Heart left ventricle (tissue), 13 donors: ENCODE data around the gene DAGLA.

Experiments
- POLR2A ChIP-seq, 2 donors: fragments of 450-650 bp; IDR thresholded peaks; one replicate each; pipeline ENCODE4 v1.6.1; 2017; ENCODE audit warnings: antibody characterized with exemption in 2 of 2, mild to moderate bottlenecking in 2 of 2, moderate library complexity in 2 of 2
- TF ChIP-seq, protein P1 (sequence below), 12 donors: fragments of 200-600 bp; sonication (generic) in 4 of 12; IDR thresholded peaks; one replicate each; pipeline versions ENCODE4 v1.5.0 to v1.8.0; 2018 to 2022; ENCODE audit warnings: antibody characterized with exemption in 12 of 12, mild to moderate bottlenecking in 5 of 12
- donor health status: ischemic (EF 13 %, LVEDD 7.1; RV severe dilation, severe dysfunction).
- donor health status: DM: no; HTN: yes; CAD: no.
- donor health status: DM: no; HTN: no; CAD: no.
- donor health status: ischemic (EF 25% LVEDD 6.9; RV normal size, moderate dysfunction).
- donor health status: ischemic (EF 25% LVEDD 5.7; RV mildly dilated, moderate dysfunction).
- donor health status: ischemic (EF 35%, LVEDD 5.7; RV mildly dilated, moderate dysfunction).
- donor health status: nonischemic (EF 11% LVEDD 7.7; RV severe dilation, severe dysfunction).
- donor health status: DM: yes; HTN: yes; CAD: no.
- donor health status: PGD.
- donor health status: ischemic (EF 29% LVEDD 5.4; RV normal size, mild dysfunction).
- donor health status: nonischemic (EF 23%, LVEDD 6.1; RV moderate dilation, normal function).

DNA sequence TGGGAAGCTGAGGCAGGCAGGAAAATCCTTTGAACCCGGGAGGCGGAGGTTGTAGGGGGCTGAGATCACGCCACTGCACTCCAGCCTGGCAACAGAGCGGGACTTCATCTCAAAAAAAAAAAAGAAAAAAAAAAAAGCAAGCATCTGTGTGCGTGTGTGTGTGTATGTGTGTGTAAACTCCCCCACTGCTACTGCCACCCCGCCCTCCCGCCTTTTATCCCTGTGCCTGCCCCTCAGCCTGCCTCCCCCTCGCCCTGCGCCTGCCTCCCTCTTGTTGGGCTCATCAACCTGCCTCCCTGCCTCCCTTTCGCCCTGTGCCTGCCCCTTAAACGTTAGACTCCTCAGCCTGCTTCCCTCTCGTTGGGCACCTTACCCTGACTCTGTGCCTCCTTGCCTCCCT lies 94.2 kb downstream of the DAGLA start:
- TF ChIP-seq POLR2A (IDR thresholded peaks at IDR 0.05): no peak
- TF ChIP-seq, protein P1, sequence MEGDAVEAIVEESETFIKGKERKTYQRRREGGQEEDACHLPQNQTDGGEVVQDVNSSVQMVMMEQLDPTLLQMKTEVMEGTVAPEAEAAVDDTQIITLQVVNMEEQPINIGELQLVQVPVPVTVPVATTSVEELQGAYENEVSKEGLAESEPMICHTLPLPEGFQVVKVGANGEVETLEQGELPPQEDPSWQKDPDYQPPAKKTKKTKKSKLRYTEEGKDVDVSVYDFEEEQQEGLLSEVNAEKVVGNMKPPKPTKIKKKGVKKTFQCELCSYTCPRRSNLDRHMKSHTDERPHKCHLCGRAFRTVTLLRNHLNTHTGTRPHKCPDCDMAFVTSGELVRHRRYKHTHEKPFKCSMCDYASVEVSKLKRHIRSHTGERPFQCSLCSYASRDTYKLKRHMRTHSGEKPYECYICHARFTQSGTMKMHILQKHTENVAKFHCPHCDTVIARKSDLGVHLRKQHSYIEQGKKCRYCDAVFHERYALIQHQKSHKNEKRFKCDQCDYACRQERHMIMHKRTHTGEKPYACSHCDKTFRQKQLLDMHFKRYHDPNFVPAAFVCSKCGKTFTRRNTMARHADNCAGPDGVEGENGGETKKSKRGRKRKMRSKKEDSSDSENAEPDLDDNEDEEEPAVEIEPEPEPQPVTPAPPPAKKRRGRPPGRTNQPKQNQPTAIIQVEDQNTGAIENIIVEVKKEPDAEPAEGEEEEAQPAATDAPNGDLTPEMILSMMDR (IDR thresholded peaks at IDR 0.05): no peak
